Testis (tissue), 2 donors: ENCODE results near the gene WDR36.

ENCODE experiments used
- POLR2A ChIP-seq: fragments of 450-650 bp; IDR thresholded peaks from one replicate; pipeline ENCODE4 v1.6.1; 2017; ENCODE audit warnings: antibody characterized with exemption, mild to moderate bottlenecking, moderate library complexity
- TF ChIP-seq, protein P1 (sequence below), 3 experiments: fragments of 450-650 bp in 2 of 3; fragments of 200-600 bp in 1 of 3; sonication (generic) in 1 of 3; IDR thresholded peaks; one replicate each; pipeline ENCODE4 v1.5.1; 2016 to 2019; ENCODE audit warnings: antibody characterized with exemption in 3 of 3, mild to moderate bottlenecking in 2 of 3, moderate library complexity in 1 of 3

GRCh38 chr5:111063709-111064322, 28.3 kb upstream of the WDR36 start:
- TF ChIP-seq, protein P1, sequence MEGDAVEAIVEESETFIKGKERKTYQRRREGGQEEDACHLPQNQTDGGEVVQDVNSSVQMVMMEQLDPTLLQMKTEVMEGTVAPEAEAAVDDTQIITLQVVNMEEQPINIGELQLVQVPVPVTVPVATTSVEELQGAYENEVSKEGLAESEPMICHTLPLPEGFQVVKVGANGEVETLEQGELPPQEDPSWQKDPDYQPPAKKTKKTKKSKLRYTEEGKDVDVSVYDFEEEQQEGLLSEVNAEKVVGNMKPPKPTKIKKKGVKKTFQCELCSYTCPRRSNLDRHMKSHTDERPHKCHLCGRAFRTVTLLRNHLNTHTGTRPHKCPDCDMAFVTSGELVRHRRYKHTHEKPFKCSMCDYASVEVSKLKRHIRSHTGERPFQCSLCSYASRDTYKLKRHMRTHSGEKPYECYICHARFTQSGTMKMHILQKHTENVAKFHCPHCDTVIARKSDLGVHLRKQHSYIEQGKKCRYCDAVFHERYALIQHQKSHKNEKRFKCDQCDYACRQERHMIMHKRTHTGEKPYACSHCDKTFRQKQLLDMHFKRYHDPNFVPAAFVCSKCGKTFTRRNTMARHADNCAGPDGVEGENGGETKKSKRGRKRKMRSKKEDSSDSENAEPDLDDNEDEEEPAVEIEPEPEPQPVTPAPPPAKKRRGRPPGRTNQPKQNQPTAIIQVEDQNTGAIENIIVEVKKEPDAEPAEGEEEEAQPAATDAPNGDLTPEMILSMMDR (IDR thresholded peaks at IDR 0.05) = no peak
- TF ChIP-seq POLR2A = no peak
